Activated CD4-positive, alpha-beta T cell treated with anti-CD3 and anti-CD28 coated beads, Interleukin-2, amount 50 U/mL, for 1 hour (primary cell): ENCODE data around the gene RNU1-4.
"Not testable (repeated sequence)": the region's sequence is repeated elsewhere in the genome, so short reads cannot be mapped to it uniquely, and the experiment has no call there.

Experiments used
- DNase-seq: peaks from one replicate; pipeline ENCODE4 v3.0.0-alpha.2; 2020

Gene RNU1-4

DNA sequence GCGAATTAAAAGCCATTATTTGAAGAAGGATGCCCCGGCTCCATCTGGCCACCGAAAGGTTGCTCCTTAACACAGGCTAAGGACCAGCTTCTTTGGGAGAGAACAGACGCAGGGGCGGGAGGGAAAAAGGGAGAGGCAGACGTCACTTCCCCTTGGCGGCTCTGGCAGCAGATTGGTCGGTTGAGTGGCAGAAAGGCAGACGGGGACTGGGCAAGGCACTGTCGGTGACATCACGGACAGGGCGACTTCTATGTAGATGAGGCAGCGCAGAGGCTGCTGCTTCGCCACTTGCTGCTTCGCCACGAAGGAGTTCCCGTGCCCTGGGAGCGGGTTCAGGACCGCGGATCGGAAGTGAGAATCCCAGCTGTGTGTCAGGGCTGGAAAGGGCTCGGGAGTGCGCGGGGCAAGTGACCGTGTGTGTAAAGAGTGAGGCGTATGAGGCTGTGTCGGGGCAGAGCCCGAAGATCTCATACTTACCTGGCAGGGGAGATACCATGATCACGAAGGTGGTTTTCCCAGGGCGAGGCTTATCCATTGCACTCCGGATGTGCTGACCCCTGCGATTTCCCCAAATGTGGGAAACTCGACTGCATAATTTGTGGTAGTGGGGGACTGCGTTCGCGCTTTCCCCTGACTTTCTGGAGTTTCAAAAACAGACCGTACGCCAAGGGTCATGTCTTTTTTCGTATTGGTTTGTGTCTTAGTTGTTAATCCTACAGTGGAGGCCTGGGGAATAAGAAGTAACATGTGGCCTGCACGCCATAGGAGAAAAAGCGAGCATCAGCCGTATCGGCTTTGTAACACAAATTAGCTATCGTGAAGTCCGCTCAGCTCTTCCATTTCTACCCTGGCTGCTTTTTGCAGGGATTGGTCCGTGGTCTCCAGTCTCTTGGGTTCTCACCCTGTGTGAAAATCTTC lies at the start of gene RNU1-4:
TSS of gene RNU1-4 (plus strand) at position 470 of the 918 bp plus-strand sequence.
- DNase-seq, result not testable (repeated sequence)

GRCh38 chr1:16690971-16691682 lies 49.2 kb upstream of the RNU1-4 start:
- not testable (repeated sequence) for DNase-seq

- DNase-seq, result not testable (repeated sequence)
These were observed 48.0 kb upstream of the RNU1-4 start for GRCh38 chr1:16692283-16692682.

DNA sequence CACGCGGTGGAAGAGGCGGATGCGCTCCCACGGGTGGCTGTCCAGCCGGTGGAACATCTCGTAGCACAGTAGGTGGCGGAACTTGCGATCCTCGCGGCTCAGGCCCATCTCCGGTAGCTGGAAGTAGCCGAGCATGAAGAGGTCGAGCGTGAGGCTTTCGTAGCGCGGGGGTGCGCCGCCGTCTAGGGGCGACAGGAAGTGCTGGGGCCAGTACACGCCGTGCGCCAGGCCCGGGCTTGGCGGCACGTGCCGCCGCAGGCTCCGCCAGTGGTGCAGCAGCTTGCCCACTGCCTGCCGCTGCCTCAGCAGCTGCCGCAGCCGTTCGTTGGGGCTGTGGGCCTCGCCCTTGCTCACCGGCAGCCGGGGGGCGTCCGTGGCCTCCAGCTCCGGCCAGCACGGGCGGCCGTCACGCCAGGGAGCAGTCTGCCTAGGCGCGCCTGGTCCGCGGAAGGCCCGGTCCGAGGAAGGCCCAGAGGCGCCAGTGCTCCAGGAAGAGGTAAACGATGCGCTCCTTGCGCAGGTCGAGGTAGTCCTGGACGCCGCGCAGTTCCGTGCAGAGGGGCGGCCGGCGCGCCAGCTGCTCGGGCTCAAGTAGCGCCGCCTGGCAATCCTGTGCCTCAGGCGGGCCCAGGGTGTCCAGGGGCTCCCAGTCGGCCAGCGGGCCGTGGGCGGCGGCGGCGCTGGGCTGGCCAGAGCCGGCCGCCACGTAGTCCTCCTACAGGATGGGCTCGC lies 47.4 kb upstream of the RNU1-4 start:
- not testable (repeated sequence) for DNase-seq

GRCh38 chr1:16693449-16694307 lies 46.6 kb upstream of the RNU1-4 start:
- DNase-seq, result not testable (repeated sequence)

GRCh38 chr1:16694308-16694702 lies 46.0 kb upstream of the RNU1-4 start:
- not testable (repeated sequence) for DNase-seq

DNA sequence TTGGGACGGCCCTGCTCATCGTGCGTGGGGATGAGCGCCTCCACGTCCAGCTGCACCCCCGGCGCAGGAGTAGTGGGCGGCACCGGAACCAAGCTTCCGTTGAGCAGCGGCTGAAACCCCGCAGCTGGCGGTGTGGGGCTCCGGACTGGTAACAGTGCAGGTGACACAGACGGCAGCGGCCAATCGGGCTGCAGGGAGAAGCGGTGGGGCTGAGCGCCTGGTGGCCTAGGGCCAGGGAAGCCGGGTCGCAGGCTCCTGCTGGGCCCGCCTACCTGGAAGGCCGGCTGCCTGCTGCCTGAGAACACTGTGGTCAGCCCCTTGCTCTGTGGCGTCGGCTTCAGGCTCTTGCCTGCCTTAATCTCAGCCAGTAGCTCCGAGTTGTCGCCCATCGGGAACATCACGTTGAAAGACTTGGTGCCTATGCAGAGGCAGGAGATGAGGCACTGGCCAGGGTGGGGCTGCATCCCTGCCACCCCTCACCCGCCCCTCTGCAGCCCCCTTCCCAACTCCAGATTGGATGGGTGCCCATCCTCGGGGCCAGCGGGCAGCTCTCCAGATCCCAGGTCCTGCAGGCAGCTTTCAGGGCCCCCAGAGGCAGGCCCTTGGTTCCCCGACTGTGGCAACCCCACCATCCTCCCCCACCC lies 43.7 kb upstream of the RNU1-4 start:
- not testable (repeated sequence) for DNase-seq

- not testable (repeated sequence) for DNase-seq
These were observed 43.2 kb upstream of the RNU1-4 start for GRCh38 chr1:16697152-16697551.

DNA sequence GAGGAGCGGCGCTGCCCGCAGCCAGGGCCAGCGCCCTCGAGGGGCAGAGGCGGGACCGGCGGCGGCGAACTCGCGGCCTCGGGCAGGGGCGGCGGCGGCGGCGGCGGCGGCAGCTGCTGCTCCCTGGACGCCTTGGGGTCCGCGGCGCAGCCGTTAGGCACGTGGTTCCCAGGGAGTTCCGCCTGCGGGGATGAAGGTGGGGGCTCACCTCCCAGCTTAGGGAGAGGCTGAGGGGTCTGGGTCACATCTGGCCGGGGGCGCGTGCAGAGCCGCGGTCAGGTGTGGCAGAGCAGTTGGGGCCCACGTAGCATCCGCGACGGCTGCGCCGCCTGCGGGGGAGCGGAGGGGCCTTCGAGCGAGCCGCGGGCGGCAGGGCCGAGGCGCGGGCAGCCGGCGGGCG lies 40.9 kb upstream of the RNU1-4 start:
- DNase-seq, result not testable (repeated sequence)

- DNase-seq, result not testable (repeated sequence)
These were observed 40.0 kb upstream of the RNU1-4 start for GRCh38 chr1:16700138-16700895.

DNA sequence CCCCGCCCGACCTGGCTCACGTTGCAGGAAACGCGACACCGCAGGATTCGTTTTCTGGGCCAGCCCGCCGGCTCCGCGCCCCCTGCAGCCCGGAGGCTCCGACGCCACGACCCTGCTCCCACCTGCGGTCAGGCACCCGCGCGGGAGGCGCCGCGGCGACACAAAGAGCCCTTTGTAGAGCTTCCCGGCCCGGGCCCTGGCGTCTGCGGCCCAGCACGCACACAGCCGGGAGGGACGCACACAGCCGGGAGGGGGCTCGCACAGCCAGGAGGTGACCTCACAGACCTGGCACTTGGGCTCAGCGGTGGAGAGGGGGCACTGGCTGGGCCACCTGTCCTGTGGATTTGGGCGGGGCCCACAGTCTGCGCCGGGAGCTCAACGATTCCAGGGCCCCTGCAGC lies 39.1 kb upstream of the RNU1-4 start:
- DNase-seq, result not testable (repeated sequence)

DNA sequence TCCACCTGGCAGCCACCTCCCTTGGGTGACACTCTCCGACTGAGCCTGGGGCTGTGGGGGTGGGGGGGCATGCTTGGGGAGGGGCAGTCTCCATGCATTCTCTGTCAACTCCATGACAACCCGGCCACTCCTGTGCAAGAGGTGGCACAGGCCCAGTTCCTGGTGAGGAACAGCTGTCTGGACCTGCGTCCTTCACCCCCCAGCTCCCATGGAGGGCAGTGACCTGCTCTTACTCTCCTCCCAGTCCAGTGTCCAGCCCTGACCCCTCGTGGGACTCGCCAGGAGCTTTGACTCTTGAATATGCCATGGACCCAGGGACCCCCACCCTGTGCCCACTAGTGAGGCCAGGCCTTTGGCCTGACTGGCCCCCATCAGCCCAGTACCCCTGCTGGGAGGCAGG lies 38.0 kb upstream of the RNU1-4 start:
- DNase-seq, result not testable (repeated sequence)

DNA sequence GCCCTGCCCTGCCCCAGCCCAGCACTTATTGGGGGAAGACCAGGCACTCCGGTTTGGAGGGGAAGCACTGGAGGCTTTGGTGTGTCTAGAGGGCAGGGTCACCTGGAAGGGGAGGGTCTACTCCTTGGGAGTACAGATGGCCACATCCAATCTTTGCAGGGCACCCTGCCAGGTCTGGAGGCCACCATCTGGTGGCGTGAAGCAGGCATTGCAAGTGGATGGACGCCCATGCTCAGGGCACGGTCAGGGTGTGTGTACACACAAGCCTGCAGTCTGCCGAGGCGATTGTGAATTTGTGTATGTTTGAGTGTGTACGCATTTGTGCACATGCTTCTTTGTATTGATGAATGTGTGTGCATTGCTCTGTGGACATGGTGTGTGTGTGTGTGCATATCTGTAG lies 37.2 kb upstream of the RNU1-4 start:
- not testable (repeated sequence) for DNase-seq

DNA sequence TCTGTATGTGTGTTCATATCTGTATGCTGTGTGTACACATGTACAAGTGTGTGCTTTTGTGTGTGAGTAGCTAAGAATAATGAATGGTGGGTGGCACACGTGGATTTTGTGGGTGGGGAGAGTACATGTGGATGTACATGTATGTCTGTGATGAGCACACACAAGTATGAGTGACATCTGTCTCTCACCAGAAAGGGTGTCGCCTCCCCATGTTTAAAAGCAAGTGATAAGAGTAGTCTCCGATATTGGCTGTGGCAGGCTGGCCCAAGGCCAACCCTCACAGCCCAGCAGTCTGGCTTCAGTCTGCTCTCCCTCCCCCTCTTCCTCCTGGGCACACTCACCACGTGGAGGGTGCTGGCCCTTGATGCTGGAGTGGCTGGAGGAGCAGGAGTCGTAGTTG lies 36.7 kb upstream of the RNU1-4 start:
- DNase-seq, result not testable (repeated sequence)

- DNase-seq, result not testable (repeated sequence)
These were observed 36.2 kb upstream of the RNU1-4 start for GRCh38 chr1:16704076-16704475.

DNA sequence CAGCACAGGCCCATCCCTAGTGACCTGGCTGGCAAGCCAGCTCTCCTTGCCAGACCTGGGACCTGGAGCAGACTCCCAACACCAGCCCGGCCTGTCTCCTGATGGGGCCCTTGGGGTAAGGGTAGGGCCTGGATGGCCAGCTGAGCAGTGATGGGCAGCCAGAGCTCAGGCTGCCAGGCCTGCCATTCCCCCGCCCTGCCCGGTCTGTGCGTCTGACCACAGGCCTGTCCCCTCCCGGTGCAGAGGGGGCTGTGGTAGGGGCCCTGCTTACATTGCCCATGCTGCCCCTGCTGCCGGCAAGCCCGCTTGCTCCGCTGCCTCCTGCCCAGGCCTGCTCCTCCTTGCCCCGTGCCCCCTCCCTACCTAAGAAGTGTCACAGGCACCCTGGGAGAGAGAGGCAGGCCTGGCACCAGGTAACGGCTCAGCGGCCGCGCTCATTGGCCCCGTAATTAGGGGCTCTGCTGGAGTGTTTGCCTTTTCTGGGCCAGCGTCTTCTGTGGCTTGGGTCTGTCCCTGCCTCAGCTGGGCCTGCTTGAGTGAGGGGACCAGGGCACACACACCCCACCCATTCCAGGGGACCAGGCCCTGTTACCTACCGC lies 35.7 kb upstream of the RNU1-4 start:
- DNase-seq, result not testable (repeated sequence)

DNA sequence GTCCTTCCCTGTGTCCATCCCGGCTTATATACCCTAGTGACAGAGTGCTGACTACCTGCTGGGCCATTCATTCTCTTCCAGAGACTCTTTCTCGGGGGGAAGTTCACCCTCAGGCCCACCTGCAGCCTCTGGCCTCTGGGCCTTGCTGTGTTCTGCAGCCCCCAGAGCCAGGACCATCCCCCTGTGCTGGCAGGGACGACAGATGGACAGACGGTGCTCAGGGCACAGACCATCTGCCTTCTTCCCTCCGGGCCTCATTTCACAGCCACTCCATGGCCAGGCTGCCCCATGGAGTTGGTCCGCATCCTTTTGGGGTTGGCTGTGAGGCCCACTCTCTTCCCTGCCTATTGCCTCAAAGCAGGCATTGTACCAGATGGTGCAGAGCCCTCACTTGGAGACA lies 34.0 kb upstream of the RNU1-4 start:
- not testable (repeated sequence) for DNase-seq

- DNase-seq, result not testable (repeated sequence)
These were observed 32.9 kb upstream of the RNU1-4 start for GRCh38 chr1:16707130-16708093.

- DNase-seq, result not testable (repeated sequence)
These were observed 31.6 kb upstream of the RNU1-4 start for GRCh38 chr1:16708704-16709103.
